ENCODE data around the gene DEDD2. TPM values are rescaled to one million over a fixed set of nuclear protein-coding genes. Genes with fewer than 3 reads are reported as not detected.

The DEDD2 gene
- total RNA-seq, 1 donor from 2014 or later: 16.7 TPM

GRCh38 chr19:42250183-42250665, 32.7 kb upstream of the DEDD2 start:
- DNase-seq (ENCODE audit: missing footprints) (peak; percentile 78), ATAC-seq (no peak)
- intact Hi-C loops (cut with DNase I): loop anchor here (5.0 kb wide), 1 partner anchor 172 kb away; no protein-coding TSS in a partner anchor

GRCh38 chr19:42249769-42250168, 32.3 kb upstream of the DEDD2 start:
- DNase-seq (ENCODE audit: missing footprints) (no peak), ATAC-seq (no peak)
- intact Hi-C loops (cut with DNase I): loop anchor here (5.0 to 10.0 kb wide), 2 partner anchors 145 to 173 kb away; partner anchors contain the start of gene CNFN

GRCh38 chr19:42249149-42249750, 31.8 kb upstream of the DEDD2 start:
- intact Hi-C loops (cut with DNase I): loop anchor here (10.0 kb wide), 1 partner anchor 146 kb away; the partner anchor contains the start of gene CNFN
- DNase-seq (ENCODE audit: missing footprints): peak; percentile 64

GRCh38 chr19:42248270-42249148, 31.0 kb upstream of the DEDD2 start:
- DNase-seq (ENCODE audit: missing footprints) (peak; percentile 37), ATAC-seq (no peak)
- intact Hi-C loops (cut with DNase I): loop anchor here (10.0 kb wide), 1 partner anchor 146 kb away; the partner anchor contains the start of gene CNFN

More at GRCh38 chr19:42249149-42249750, 31.8 kb upstream of the DEDD2 start:
- no peak for ATAC-seq

- intact Hi-C loops (cut with DNase I): loop anchor here (10.0 kb wide), 1 partner anchor 147 kb away; the partner anchor contains the start of gene CNFN
- no peak for ATAC-seq
- DNase-seq (ENCODE audit: missing footprints): peak; percentile 28
These were observed 30.2 kb upstream of the DEDD2 start for GRCh38 chr19:42247640-42248199.

- DNase-seq (ENCODE audit: missing footprints) (peak; percentile 60), ATAC-seq (no peak)
- intact Hi-C loops (cut with DNase I): loop anchor here (1.0 to 10.0 kb wide), 2 partner anchors 33 to 148 kb away; partner anchors contain the start of gene CNFN
These were observed 29.6 kb upstream of the DEDD2 start for GRCh38 chr19:42246922-42247639.

- ATAC-seq (no peak), DNase-seq (ENCODE audit: missing footprints) (peak; percentile 86)
- intact Hi-C loops (cut with DNase I): loop anchor here (1.0 to 10.0 kb wide), 2 partner anchors 34 to 148 kb away; partner anchors contain the start of gene CNFN
These were observed 28.9 kb upstream of the DEDD2 start for GRCh38 chr19:42246143-42246921.

GRCh38 chr19:42245231-42245630, 27.8 kb upstream of the DEDD2 start:
- DNase-seq (ENCODE audit: missing footprints): peak; percentile 33
- ATAC-seq: no peak
- intact Hi-C loops (cut with DNase I): loop anchor here (2.0 to 10.0 kb wide), 3 partner anchors 24 to 150 kb away; partner anchors contain the start of genes CIC and CNFN

GRCh38 chr19:42244347-42245220, 27.1 kb upstream of the DEDD2 start:
- ATAC-seq (peak; percentile 39), DNase-seq (ENCODE audit: missing footprints) (peak; percentile 98)
- intact Hi-C loops (cut with DNase I): loop anchor here (2.0 to 10.0 kb wide), 4 partner anchors 24 to 188 kb away; partner anchors contain the start of genes CIC and CNFN

GRCh38 chr19:42242512-42243409, 25.3 kb upstream of the DEDD2 start, which contains the start of gene GSK3A:
Gene GSK3A (minus strand): TSS chr19:42242602. CDS start chr19:42242465, 137 bp downstream.
- intact Hi-C loops (cut with DNase I): loop anchor here (1.0 to 10.0 kb wide), 3 partner anchors 22 to 190 kb away; partner anchors contain the start of genes CNFN and ZNF526
- ATAC-seq (peak; percentile 90), DNase-seq (ENCODE audit: missing footprints) (peak; percentile 99)

GRCh38 chr19:42242069-42242511, 24.6 kb upstream of the DEDD2 start:
- ATAC-seq: no peak
- intact Hi-C loops (cut with DNase I): loop anchor here (1.0 to 10.0 kb wide), 3 partner anchors 22 to 190 kb away; partner anchors contain the start of genes CNFN and ZNF526
- no peak for DNase-seq (ENCODE audit: missing footprints)

- intact Hi-C loops (cut with DNase I): loop anchor here (5.0 to 10.0 kb wide), 2 partner anchors 154 to 191 kb away; partner anchors contain the start of gene CNFN
- ATAC-seq (no peak), DNase-seq (ENCODE audit: missing footprints) (peak; percentile 57)
These were observed 23.8 kb upstream of the DEDD2 start for GRCh38 chr19:42241279-42241678.

- intact Hi-C loops (cut with DNase I): loop anchor here (5.0 to 10.0 kb wide), 2 partner anchors 155 to 193 kb away; partner anchors contain the start of gene CNFN
- ATAC-seq: no peak
These were observed 22.2 kb upstream of the DEDD2 start for GRCh38 chr19:42239544-42240220.

GRCh38 chr19:42235181-42235580, 17.7 kb upstream of the DEDD2 start:
- intact Hi-C loops (cut with DNase I): no loop called here
- ATAC-seq: no peak

More at GRCh38 chr19:42239544-42240220, 22.2 kb upstream of the DEDD2 start:
- DNase-seq (ENCODE audit: missing footprints): peak; percentile 56

More at GRCh38 chr19:42235181-42235580, 17.7 kb upstream of the DEDD2 start:
- DNase-seq (ENCODE audit: missing footprints): no peak

Data from Right ventricle myocardium inferior (tissue), 1 donor.